GM13976 (cell line): ENCODE measurements around the gene CD7.

ENCODE experiments used
- DNase-seq: peaks from one replicate; pipeline ENCODE4 v3.0.0; 2012; ENCODE audit warnings: low spot score
- in situ Hi-C: fragments of 300-500 bp; cut with MboI; formaldehyde crosslinking; loops from one replicate; pipeline ENCODE4 v1.12.0; 2022; ENCODE audit warnings: low sequenced_read_pairs, mixed read lengths, inconsistent platforms; ENCODE audit not compliant: unreplicated experiment
- TF ChIP-seq, protein P1 (sequence below): IDR thresholded peaks from 2 replicates; pipeline ENCODE4 v1.5.1; 2012; ENCODE audit warnings: borderline replicate concordance, mild to moderate bottlenecking; ENCODE audit not compliant: insufficient read depth; ENCODE audit errors: extremely low read depth, missing control alignments, control extremely low read depth

Gene CD7

DNA sequence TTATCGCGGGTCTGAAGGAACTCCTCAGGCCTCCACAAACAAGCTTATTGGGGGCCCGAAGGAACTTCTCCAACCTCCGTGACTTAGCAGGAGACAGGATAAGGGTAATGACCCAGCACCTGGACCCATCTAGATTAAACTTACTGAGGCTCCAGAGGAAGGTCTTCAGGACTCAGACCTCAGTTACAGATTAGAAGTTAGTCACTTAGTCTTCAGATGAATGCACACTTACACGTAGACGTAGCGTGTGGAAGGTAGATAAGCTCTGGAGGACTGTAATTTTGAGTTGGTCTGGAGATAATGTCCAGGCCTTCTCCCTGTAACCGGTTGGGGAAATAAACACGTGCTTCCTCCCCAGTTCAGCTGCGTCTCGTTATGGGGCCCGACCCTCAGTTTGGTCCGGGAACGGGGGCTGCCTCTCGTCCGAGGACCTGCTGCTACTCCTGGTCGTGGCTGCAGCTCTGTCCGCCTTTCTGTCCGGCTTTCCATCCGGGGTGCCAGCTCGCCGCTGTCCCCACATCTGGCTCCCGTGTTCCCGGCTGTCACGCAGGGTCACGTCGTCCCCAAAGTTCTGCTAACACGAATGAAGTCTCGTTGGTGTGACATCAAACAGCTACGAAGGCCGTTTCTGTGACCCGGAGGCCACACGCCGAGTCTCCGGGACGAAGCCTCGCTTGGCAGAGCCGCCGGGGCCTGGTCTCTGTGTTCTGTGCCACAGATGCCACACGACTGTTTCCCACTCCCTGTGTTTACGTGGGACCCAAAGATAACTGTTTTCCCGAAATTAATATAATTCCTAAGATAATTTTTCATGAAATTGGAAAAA, 28.0 kb upstream of the CD7 start:
- in situ Hi-C loops, result no loop called here
- DNase-seq, result no peak
- TF ChIP-seq, protein P1, sequence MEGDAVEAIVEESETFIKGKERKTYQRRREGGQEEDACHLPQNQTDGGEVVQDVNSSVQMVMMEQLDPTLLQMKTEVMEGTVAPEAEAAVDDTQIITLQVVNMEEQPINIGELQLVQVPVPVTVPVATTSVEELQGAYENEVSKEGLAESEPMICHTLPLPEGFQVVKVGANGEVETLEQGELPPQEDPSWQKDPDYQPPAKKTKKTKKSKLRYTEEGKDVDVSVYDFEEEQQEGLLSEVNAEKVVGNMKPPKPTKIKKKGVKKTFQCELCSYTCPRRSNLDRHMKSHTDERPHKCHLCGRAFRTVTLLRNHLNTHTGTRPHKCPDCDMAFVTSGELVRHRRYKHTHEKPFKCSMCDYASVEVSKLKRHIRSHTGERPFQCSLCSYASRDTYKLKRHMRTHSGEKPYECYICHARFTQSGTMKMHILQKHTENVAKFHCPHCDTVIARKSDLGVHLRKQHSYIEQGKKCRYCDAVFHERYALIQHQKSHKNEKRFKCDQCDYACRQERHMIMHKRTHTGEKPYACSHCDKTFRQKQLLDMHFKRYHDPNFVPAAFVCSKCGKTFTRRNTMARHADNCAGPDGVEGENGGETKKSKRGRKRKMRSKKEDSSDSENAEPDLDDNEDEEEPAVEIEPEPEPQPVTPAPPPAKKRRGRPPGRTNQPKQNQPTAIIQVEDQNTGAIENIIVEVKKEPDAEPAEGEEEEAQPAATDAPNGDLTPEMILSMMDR, result no peak

DNA sequence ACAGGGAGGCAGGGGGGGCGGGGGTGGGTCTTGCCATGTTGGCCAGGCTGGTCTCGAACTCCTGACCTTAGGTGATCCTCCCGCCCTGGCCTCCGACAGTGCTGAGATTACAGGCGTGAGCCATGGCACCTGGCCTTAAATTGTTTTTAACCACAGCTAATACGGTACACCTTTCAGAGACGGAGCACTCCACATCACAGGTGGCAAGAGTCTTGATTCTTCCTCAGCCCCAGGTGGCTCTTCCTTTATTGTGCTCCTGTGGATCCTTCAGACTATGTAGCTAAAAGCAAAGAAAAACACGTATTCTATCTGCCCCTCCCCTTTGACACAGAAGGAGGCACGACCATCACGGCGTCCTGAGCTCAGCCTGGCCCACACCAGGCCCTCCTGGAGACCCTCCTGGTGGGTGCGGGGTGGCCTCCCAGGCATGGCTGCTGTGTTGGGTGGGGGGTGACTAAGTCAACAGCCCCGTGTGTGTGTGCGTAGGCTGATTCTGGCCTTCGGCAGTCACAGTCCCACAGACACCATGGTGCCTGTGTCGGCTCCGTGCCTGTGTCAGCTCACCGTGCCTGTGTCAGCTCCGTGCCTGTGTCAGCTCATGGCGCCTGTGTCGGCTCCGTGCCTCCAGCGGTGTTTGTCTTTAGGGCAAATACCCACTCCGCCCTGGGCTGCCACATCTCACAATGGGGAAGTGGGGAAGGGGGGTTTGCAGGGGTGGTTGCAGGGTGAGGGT, 26.9 kb upstream of the CD7 start:
- TF ChIP-seq, protein P1, result no peak
- DNase-seq, result no peak
- in situ Hi-C loops, result no loop called here

DNA sequence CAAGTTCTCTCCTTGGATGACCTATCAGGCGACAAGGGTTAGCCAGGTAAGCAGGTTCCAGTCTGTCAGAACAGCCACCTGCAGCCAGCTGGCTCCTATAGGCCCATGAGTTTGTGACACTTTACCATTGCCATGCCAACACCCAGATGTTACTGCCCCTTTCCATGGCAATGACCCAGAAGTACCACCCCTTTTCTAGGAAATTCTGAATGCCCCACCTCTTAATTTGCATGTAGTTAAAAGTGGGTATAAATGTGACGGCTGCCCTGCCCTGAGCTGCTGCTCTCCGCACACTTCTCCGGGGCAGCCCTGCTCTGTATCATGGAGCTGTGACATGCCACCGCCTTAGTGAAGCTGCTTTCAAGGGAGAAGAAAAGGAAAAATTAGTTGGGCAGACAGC, 26.2 kb upstream of the CD7 start:
- TF ChIP-seq, protein P1, result no peak
- DNase-seq, result no peak
- in situ Hi-C loops, result no loop called here

DNA sequence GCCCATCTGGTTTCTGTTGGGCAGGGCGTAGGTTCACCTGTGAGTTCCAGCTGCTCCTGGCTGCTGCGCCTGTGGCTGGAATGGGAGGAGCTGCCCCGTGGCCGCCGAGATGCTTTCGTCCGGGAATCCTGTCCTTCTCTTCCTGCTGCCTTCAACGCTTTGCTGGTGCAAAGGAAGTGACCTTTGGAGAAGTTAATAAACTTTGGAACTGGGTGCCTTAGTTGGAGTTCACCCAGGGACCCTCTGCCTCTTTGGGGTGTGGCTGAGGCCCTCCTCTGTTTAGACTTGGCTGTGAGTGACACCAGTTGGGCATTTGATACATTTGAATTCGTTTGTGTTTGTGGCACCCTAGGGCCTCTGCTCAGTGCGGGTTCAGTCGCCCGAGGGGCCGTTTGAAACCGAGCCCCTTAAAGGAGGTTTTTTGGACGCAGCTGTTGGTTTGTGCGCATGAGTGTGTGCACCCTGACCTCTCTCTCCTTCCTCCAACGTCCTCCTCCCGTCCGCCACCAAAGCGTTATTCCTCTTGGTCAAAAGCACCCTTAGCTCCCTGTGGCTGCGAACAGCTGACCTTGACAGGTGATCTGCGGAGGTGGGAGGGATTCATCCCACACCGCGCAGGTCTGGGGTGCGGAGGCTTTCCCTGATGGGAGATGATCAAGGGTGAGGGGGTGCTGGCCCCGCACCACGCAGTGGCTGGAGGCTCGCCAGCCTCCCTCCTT, 25.1 kb upstream of the CD7 start:
- no peak for DNase-seq
- in situ Hi-C loops, result no loop called here

DNA sequence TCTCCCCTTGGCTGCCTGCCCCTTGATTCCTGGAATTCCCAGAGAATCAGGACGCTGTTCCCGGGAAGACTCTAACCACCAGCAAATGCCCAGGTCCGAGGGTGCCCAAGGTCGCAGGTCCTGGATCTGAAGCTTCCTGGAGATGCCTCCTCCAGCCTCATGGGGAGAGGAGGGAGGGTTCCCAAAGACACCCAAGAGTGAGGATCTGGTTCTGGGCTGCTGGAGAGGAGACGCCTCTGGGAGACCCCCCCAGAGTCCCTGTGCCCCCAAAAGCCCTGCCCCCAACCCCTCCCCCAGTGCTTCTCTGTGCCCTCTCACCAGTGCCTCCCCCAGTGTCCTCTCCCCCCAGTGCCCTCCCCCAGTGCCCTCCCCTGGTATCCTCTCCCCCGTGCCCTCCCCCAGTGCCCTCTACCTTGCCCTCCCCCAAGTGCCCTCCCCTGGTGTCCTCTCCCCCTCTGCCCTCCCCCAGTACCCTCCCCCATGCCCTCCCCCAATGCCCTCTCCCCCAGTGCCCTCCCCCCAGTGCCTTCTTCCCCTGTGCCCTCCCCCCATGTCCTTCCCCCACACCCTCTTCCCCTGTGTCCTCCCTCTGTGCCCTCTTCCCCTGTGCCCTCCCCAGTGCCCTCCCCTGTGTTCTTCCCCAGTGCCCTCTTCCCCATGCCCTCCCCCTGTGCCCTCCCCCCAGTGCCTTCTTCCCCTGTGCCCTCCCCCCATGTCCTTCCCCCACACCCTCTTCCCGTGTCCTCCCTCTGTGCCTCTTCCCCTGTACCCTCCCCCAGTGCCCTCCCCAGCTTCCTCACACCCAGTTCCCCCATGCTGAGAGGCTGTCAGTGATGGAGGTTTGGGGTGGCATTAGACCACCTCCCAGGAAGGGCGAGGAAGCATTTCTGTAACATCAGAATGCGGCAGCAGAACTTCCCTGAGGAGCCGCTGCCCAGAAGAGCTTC, 22.5 kb upstream of the CD7 start:
- in situ Hi-C loops, result no loop called here
- TF ChIP-seq, protein P1, result no peak
- no peak for DNase-seq

More for the DNA sequence above, 25.1 kb upstream of the CD7 start:
- TF ChIP-seq, protein P1, result no peak
